ENCODE results near the gene RYR1.
A peak's percentile ranks its signal among the peaks of the same experiment; 100 is the strongest.

Gene RYR1

GRCh38 chr19:38433268-38433733 is at the start of gene RYR1:
TSS of gene RYR1 (plus strand) at chr19:38433691. CDS start at chr19:38433830, 139 bp downstream.
- peak; percentile 88 for DNase-seq

- no peak for DNase-seq
These were observed 49.7 kb upstream of the RYR1 start for GRCh38 chr19:38383743-38384142.

- DNase-seq = no peak
These were observed 49.1 kb upstream of the RYR1 start for GRCh38 chr19:38384209-38385027.

GRCh38 chr19:38385057-38385803 is 48.3 kb upstream of the RYR1 start:
- DNase-seq = peak; percentile 65

GRCh38 chr19:38385804-38386257 is 47.7 kb upstream of the RYR1 start:
- DNase-seq = no peak

- DNase-seq = no peak
These were observed 47.1 kb upstream of the RYR1 start for GRCh38 chr19:38386300-38386970.

- DNase-seq = peak; percentile 64
These were observed 46.4 kb upstream of the RYR1 start for GRCh38 chr19:38386971-38387549.

GRCh38 chr19:38387550-38388348 is 45.7 kb upstream of the RYR1 start, which contains the start of gene GGN:
TSS of gene GGN (minus strand) at chr19:38388034. CDS start at chr19:38387261, 773 bp downstream.
- peak; percentile 91 for DNase-seq

- no peak for DNase-seq
These were observed 45.0 kb upstream of the RYR1 start, which contains the start of gene SPRED3 for GRCh38 chr19:38388349-38389100. TSS of gene SPRED3 (plus strand) at chr19:38388697. CDS start at chr19:38390303, 1,606 bp downstream.

GRCh38 chr19:38389101-38389925 is 44.2 kb upstream of the RYR1 start:
- no peak for DNase-seq

GRCh38 chr19:38389957-38390924 is 43.2 kb upstream of the RYR1 start:
- no peak for DNase-seq

GRCh38 chr19:38391911-38392464 is 41.5 kb upstream of the RYR1 start:
- DNase-seq = no peak

GRCh38 chr19:38392707-38393308 is 40.7 kb upstream of the RYR1 start:
- DNase-seq = no peak

GRCh38 chr19:38394488-38394887 is 39.0 kb upstream of the RYR1 start:
- peak; percentile 88 for DNase-seq

- DNase-seq = peak; percentile 78
These were observed 37.9 kb upstream of the RYR1 start for GRCh38 chr19:38395381-38396114.

GRCh38 chr19:38399081-38399480 is 34.4 kb upstream of the RYR1 start:
- no peak for DNase-seq

- no peak for DNase-seq
These were observed 34.0 kb upstream of the RYR1 start for GRCh38 chr19:38399537-38399936.
